A204.1 (cell line): Measurements from ENCODE around the gene ARL16.

Experiments
- FAIRE-seq: peaks from 2 replicates; lab custom pipeline; 2012; peaks lifted over from hg19 to GRCh38; lab: Jason Lieb, UNC

ARL16 gene

GRCh38 chr17:81712468-81713003, 28.9 kb upstream of the ARL16 start:
- no peak for FAIRE-seq

GRCh38 chr17:81711814-81712467, 28.3 kb upstream of the ARL16 start, which contains the start of gene SLC25A10:
Gene SLC25A10, plus strand, starts transcription at chr17:81712284. Its CDS starts 143 bp downstream, at chr17:81712427.
- FAIRE-seq: no peak

- FAIRE-seq: no peak
These were observed 27.1 kb upstream of the ARL16 start for GRCh38 chr17:81710514-81711308.

- no peak for FAIRE-seq
These were observed 25.2 kb upstream of the ARL16 start for GRCh38 chr17:81708739-81709185.

- FAIRE-seq: no peak
These were observed 24.4 kb upstream of the ARL16 start for GRCh38 chr17:81707725-81708646.

DNA sequence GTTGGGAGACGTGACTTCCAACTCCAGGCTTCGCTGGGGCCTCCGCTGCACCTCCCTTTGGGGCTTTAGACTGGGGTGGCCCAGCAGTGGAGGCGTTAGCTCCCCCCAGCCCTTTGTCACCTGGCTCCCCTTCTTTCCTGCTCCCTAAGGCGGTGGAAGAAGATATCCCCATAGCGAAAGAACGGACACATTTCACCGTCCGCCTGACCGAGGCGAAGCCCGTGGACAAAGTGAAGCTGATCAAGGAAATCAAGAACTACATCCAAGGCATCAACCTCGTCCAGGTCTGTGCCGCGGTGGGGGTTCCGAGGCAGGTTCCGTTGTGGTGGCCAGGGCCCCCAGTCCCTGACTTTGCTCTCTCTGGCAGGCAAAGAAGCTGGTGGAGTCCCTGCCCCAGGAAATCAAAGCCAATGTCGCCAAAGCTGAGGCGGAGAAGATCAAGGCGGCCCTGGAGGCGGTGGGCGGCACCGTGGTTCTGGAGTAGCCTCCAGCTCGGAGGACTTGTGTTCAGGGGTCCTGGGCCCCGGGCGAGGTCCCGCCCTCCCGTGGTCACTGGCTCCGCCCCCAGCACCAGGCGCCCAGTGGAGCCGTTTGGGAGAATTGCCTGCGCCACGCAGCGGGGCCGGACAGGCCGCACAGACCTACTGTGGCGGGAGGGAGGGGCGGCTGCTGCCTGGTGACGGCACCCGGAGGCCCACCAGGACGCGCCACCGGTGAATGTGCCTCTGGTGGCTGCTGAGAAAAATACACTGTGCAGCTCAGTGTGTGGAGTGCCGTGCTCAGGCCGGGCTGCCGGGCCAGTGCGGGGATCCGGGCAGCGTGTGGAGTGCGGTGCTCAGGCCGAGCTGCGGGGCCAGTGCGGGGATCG, 23.4 kb upstream of the ARL16 start:
- no peak for FAIRE-seq

DNA sequence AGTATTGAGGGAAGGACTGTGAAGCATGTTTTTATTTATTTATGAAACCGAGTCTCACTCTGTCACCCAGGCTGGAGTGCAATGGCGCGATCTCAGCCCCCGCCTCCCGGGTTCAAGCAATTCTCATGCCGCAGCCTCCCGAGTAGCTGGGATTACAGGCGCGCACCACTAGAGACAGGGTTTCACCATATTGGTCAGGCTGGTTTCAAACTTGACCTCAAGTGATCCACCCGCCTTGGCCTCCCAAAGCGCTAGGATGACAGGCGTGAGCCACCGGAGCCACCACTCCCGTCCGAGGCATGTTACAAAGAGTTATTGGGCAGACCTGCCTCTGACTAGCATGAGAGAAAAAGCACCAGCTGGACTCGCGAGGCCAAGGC, 22.6 kb upstream of the ARL16 start:
- FAIRE-seq: no peak

DNA sequence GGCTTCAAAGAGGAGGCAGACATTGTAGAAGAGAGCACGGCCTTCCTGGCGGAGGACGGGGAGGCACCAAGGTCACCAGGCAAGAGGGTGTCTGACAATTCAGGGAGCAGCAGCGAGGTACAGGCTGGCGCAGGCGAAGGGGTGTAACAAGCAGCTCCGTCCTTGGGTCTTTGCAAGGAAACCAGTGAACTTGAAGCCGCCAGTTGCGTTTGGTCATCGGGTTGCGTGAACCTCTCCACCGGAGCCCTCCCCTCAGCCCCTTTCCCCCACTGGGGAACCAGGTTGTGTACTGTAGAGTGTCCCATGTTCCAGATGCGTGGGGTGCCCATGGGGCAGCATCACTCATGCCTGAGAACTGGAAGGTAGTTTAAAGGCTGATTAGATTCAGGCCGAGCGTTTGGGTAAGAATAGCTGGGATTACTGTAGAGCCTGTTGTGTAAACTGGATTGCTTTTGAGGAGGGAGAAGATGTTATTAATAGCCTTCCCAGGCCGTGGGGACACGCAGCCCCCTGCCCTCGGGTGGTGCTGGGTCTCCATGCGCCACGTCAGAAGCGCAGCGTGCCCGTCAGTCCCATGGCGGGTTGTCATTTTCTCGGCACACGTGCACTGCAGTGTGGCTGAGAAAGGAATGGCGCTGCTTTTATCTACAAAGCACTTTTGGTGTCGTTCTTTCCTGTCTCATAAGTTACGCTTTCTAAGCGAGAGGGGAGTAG, 22.1 kb upstream of the ARL16 start:
- no peak for FAIRE-seq

DNA sequence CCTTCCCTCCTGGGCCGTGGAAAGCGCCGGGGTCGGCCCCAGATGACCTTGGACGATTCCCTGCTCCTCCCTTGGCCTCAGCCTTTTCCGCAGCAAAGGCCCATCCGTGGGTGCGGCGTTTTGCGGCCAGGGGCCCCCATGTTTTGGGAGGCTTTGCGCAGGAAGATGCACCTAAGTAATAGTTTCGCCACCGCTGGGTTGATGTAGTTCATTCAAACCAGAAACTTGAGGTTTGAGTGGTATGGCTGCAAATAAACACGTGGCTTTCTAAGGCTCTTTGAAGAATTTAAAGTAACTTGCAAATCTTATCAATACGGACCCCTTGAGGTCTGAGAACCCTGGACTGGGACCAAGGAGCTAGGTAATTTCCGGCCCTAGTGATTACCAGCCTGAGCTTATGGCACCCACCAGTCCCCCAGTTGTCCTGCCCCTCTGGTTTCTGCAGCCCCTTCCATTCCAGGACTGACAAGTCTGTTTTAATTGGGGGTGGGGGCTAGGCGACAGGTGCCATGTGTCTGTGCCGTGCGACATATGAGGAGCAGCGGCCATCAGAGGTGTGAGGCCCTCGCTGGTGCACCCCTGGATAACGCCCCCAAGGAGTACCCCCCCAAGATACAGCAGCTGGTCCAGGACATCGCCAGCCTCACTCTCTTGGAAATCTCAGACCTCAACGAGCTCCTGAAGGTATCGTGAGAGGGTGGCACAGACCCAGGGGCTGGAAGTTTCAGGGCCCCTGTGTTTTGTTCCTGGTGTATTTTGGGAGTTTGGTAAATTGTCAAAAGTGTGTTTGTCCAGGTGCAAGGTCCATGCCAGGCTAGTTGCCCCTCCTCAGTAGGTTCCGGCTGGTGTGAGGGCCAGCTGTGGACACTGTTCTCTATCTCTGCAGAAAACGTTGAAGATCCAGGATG, 20.4 kb upstream of the ARL16 start:
- FAIRE-seq: no peak

DNA sequence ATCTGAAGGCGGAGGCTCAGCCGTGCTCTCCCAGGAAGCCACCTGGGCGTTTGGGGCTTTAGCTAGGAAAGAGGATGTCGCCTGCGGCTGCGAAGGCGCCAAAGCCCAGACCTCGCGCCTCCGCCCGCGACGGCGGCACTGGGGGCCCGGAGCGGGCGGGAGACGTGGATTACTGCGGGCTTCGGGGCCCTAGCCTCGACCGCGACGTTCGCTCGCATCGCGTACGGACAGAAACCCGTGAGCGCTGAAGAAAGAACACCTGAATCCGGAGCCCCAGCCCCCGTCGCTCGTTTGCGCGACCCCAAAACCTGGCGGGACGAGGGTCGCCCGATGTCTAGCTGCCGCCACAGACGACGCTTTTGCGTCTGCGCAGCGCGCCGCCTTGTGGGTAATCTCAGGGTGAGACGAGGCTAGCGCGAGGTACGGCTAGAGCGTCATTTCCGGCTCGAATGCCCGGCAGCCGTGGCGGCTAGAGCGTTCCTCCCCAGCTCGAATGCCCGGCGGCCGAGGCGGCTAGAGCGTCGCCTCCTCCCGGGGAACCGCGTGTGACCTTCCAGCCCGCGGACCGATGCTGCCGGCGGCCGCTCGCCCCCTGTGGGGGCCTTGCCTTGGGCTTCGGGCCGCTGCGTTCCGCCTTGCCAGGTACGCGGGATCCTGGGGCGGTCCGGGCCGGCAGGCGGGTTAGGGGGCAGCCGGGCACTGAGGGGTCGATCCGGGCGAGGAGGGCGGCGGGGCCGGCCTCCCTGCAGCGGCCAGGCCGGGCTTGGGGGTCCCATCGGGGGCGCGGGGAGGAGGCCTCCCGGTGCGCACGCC, 19.5 kb upstream of the ARL16 start, which contains the start of gene MRPL12:
Gene MRPL12 (plus strand): TSS at position 434 of the 813 bp plus-strand sequence. CDS start 135 bp downstream, at position 569.
- FAIRE-seq: no peak

DNA sequence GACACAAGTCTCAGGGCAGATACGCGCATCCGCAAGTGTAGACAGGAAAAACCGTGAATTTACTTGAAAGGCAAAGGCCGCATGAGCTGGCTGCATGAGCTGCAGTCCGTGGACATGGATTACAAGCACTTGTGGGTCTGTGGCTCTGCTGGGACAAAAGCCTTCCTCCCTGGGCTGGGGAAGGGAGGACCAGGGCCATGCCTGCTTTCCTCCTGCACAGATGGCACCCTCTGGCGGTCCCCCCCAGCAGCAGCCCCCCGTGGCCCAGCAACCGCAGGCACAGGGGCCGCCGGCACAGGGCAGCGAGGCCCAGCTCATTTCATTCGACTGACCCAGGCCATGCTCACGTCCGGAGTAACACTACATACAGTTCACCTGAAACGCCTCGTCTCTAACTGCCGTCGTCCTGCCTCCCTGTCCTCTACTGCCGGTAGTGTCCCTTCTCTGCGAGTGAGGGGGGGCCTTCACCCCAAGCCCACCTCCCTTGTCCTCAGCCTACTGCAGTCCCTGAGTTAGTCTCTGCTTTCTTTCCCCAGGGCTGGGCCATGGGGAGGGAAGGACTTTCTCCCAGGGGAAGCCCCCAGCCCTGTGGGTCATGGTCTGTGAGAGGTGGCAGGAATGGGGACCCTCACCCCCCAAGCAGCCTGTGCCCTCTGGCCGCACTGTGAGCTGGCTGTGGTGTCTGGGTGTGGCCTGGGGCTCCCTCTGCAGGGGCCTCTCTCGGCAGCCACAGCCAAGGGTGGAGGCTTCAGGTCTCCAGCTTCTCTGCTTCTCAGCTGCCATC, 17.9 kb upstream of the ARL16 start:
- FAIRE-seq: no peak

DNA sequence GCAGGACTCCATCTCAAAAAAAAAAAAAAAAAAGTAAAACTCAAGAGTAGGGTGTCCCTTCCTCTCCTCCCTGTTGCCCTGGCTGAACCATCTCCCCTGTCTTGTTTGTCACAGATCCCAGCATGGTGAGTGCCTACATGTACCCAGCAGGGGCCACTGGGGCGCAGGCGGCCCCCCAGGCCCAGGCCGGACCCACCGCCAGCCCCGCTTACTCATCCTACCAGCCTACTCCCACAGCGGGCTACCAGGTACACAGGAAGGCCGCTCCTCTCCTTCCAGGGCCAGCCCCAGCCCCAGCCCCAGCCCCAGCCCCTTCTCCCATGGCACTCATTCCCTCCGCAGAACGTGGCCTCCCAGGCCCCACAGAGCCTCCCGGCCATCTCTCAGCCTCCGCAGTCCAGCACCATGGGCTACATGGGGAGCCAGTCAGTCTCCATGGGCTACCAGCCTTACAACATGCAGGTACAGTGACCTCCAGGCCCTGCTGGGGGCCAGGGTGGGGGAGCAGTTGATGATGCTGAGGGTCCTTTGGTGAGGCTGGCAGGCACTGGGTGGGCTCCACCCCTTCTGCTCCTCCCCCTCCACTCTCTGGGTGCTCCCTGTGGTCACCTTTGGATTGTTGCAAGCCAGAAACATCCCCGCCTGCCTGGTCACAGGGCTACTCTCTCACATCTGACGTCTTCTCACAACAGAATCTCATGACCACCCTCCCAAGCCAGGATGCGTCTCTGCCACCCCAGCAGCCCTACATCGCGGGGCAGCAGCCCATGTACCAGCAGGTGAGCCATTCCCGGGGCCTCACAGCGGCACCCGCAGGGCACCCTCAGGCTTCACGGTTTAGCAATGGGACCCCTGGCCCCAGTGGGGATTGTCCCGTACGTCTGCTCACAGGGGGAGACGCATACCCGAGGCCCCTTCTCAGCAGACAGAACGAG, 17.0 kb upstream of the ARL16 start:
- FAIRE-seq: no peak

- no peak for FAIRE-seq
These were observed 13.9 kb upstream of the ARL16 start for GRCh38 chr17:81697261-81698044.

- no peak for FAIRE-seq
These were observed 12.8 kb upstream of the ARL16 start for GRCh38 chr17:81696218-81696941.

DNA sequence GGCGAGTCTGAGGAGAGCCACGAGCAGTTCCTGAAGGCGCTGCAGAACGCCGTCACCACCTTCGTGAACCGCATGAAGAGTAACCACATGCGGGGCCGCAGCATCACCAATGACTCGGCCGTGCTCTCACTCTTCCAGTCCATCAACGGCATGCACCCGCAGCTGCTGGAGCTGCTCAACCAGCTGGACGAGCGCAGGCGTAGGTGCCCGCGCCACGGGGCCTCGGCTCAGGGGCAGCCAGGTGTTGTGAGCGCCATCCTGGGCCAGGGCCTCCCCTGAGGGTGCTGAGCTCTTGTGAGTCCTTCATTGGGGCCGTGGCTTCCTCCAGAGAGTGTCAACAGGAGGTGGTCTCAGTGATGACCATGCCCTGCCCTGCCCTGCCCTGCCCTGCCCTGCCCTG, 12.2 kb upstream of the ARL16 start:
- no peak for FAIRE-seq
